Activated CD8-positive, alpha-beta T cell treated with anti-CD3 and anti-CD28 coated beads, Interleukin-2, amount 10 ng/mL, durations not matched to agents 7 days and 5 days (primary cell): ENCODE results near the gene LAIR1. TPM values are rescaled to one million over a fixed set of nuclear protein-coding genes. Genes with fewer than 3 reads are reported as not detected.
"Not testable (repeated sequence)": the region's sequence is repeated elsewhere in the genome, so short reads cannot be mapped to it uniquely, and the experiment has no call there.

Experiments used
- ATAC-seq: fragments of 150-1000 bp; cut with Tn5 transposase; one replicate; pipeline ENCODE4 v1.10.0; 2021; ENCODE audit warnings: moderate library complexity
- CTCF ChIA-PET: fragments of 350-600 bp; sonication (Branson Sonifier 250); formaldehyde crosslinking; loops from one replicate; lab custom pipeline; 2021; ENCODE audit warnings: antibody characterized with exemption; lab: Charles Lee
- POLR2A ChIA-PET: fragments of 350-600 bp; sonication (Branson Sonifier 250); formaldehyde crosslinking; loops from one replicate; lab custom pipeline; 2021; ENCODE audit warnings: antibody characterized with exemption; lab: Charles Lee
- DNase-seq: peaks from one replicate; pipeline ENCODE4 v3.0.0-alpha.2; 2020
- H3K27ac Mint-ChIP-seq: one replicate; pipeline ENCODE4 v1.8.0; 2021; ENCODE audit warnings: mild to moderate bottlenecking, mixed read lengths
- H3K27me3 Mint-ChIP-seq: one replicate; pipeline ENCODE4 v1.8.0; 2021; ENCODE audit warnings: low read depth, mixed read lengths
- H3K36me3 Mint-ChIP-seq: one replicate; pipeline ENCODE4 v1.8.0; 2021; ENCODE audit warnings: low read depth, mixed read lengths
- H3K4me1 Mint-ChIP-seq: one replicate; pipeline ENCODE4 v1.8.0; 2021; ENCODE audit warnings: low read depth, mixed read lengths
- H3K4me3 Mint-ChIP-seq: one replicate; pipeline ENCODE4 v1.8.0; 2021; ENCODE audit warnings: mild to moderate bottlenecking, mixed read lengths
- H3K9me3 Mint-ChIP-seq: one replicate; pipeline ENCODE4 v1.8.0; 2022; ENCODE audit warnings: mixed read lengths; ENCODE audit not compliant: insufficient read depth
- total RNA-seq, 2 experiments: library from RNA; stranded (reverse); gene quantifications; one replicate each; pipeline ENCODE4 v1.2.3, GENCODE V29; 2021

The LAIR1 gene
- total RNA-seq, 2 experiments from 2014 or later = 92.8 to 97.6 TPM

DNA sequence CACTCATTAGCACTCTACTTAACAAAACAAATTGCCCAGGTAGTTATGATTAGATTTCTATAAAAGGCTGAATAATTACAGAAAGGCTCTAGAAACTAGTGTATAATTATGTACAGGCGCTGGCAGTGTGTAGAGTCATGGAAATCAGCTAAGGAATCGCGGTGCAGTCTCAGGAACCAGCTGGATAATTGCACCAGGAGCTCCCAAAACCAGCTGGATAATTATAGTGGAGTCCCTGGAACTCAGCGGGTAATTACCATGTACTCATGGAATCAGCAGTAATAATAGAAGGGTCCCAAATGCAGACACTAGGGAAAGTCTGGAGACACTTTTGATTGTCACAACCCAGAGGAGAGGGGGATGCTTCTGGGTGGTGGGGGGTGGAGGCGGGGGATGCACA lies 27.4 kb upstream of the LAIR1 start:
- POLR2A ChIA-PET = no interaction called here

GRCh38 chr19:54391589-54392061 lies 26.9 kb upstream of the LAIR1 start:
- ATAC-seq (no peak), DNase-seq (no peak)
- no peaks in the 10 kb centered on the region for H3K36me3 Mint-ChIP-seq
- CTCF ChIA-PET = interaction anchor here (0.7 to 6.1 kb wide), 26 partner anchors 9 to 203 kb away, joined by 3 to 184 read pairs (median 6); partner anchors contain the start of genes LAIR1, LENG8, MBOAT7 and TTYH1
- POLR2A ChIA-PET = no interaction called here
- H3K4me3 Mint-ChIP-seq = no peak overlapping the region
- peaks cover 40% of the 10 kb centered on the region for H3K4me1 Mint-ChIP-seq
- no peak overlapping the region for H3K27ac Mint-ChIP-seq
- H3K9me3 Mint-ChIP-seq = no peaks in the 10 kb centered on the region
- H3K27me3 Mint-ChIP-seq = peaks cover 4% of the 10 kb centered on the region

More for the DNA sequence above, 27.4 kb upstream of the LAIR1 start:
- no peak overlapping the region for H3K4me3 Mint-ChIP-seq
- H3K27me3 Mint-ChIP-seq = peaks cover 4% of the 10 kb centered on the region
- CTCF ChIA-PET = interaction anchor here (0.8 to 6.1 kb wide), 16 partner anchors 9 to 145 kb away, joined by 3 to 184 read pairs (median 6); partner anchors contain the start of genes LAIR1, LENG8 and TTYH1
- H3K36me3 Mint-ChIP-seq = no peaks in the 10 kb centered on the region
- no peak overlapping the region for H3K27ac Mint-ChIP-seq
- peaks cover 40% of the 10 kb centered on the region for H3K4me1 Mint-ChIP-seq
- DNase-seq (no peak), ATAC-seq (no peak)
- no peaks in the 10 kb centered on the region for H3K9me3 Mint-ChIP-seq

- POLR2A ChIA-PET = no interaction called here
- Mint-ChIP-seq H3K4me1 (peaks cover 40% of the 10 kb centered on the region), H3K36me3 (no peaks in the 10 kb centered on the region), H3K9me3 (no peaks in the 10 kb centered on the region), H3K27ac (no peak overlapping the region), H3K4me3 (no peak overlapping the region), H3K27me3 (peaks cover 4% of the 10 kb centered on the region)
- DNase-seq (peak; percentile 83), ATAC-seq (peak; percentile 28)
- CTCF ChIA-PET = interaction anchor here (0.6 to 6.1 kb wide), 30 partner anchors 7 to 1751 kb away, joined by 3 to 184 read pairs (median 6); partner anchors contain the start of genes LAIR1, LENG8, MBOAT7 and TTYH1
Measured at GRCh38 chr19:54390942-54391577, 26.3 kb upstream of the LAIR1 start.

GRCh38 chr19:54389553-54389952 lies 24.8 kb upstream of the LAIR1 start:
- CTCF ChIA-PET = interaction anchor here (1.5 to 6.1 kb wide), 14 partner anchors 9 to 179 kb away, joined by 5 to 184 read pairs (median 14); partner anchors contain the start of genes LAIR1 and LENG8
- ATAC-seq (no peak), DNase-seq (no peak)
- POLR2A ChIA-PET = interaction anchor here (0.7 to 3.0 kb wide), 4 partner anchors 11 to 39 kb away, joined by 3 to 23 read pairs (median 10); partner anchors contain the start of gene LAIR1
- Mint-ChIP-seq H3K27ac (peak overlapping the region; percentile 48), H3K27me3 (peaks cover 8% of the 10 kb centered on the region), H3K4me1 (peaks cover 40% of the 10 kb centered on the region), H3K4me3 (peak overlapping the region; percentile 75), H3K9me3 (no peaks in the 10 kb centered on the region), H3K36me3 (no peaks in the 10 kb centered on the region)

DNA sequence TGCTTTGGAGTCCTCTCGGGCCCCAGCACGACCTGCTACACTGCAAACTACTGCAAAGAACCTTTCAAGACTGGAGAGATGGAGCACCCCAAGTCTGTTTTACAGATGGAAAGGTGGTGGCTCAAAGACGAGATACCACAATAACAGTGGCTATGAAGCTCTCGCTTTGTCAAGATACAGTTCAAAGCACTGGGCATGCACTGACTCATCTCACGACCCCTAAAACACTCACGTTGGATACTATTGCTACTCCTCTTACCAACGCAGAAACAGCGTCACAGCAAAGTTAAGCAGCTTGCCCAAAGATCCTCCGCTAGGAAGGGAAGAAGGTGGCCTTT lies 24.0 kb upstream of the LAIR1 start:
- CTCF ChIA-PET = interaction anchor here (0.6 to 6.1 kb wide), 22 partner anchors 10 to 699 kb away, joined by 3 to 184 read pairs (median 6); partner anchors contain the start of genes CNOT3, LAIR1, LENG8 and MBOAT7

DNA sequence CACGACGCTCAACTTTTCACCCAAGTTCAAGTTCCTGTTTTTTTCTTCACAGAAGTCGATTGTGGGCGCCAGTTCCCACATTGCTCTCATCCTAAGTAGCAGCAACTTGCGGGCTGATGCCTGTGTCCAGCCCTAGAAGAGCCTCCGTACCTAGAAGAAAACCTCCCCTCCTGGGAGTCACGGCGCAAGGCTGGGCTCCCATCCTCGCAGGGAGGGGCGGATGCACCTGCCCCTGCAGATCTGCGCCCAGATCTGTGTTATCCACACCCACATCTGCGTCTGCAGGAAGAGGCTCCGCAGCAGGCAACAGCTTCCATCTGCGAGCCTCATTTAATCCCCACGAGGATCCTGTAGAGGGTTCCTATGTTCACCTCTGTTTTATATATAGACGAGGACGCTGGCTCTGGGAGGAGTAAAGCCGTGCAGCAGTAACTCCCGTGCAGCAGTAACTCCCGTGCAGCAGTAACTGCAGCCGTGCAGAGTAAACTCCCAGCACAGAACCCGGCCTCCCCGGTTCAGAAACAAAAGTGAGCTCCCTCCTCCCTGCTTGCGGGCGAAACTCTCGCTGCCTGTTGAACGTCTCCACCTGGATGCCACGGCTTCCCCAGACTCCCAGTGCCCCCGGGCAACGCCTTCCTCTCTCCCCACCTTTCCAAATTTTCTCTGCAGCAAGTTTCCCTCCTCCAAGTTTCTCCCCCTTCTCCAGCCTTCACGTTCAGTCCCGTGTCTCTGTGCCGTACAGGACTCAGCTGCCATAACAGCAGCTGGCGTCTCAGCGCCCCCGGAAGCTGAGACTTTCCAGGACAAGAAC lies 23.5 kb upstream of the LAIR1 start:
- peak; percentile 80 for ATAC-seq
- peaks cover 44% of the 10 kb centered on the region for H3K4me1 Mint-ChIP-seq

More for the DNA sequence above, 24.0 kb upstream of the LAIR1 start:
- H3K27ac Mint-ChIP-seq = peak overlapping the region; percentile 86
- peak overlapping the region; percentile 75 for H3K4me3 Mint-ChIP-seq
- peaks cover 8% of the 10 kb centered on the region for H3K27me3 Mint-ChIP-seq
- no peaks in the 10 kb centered on the region for H3K9me3 Mint-ChIP-seq
- DNase-seq = peak; percentile 56
- no peak for ATAC-seq
- POLR2A ChIA-PET = interaction anchor here (1.0 to 3.0 kb wide), 10 partner anchors 10 to 513 kb away, joined by 3 to 23 read pairs (median 4); partner anchors contain the start of genes LAIR1 and LENG8
- H3K4me1 Mint-ChIP-seq = peaks cover 40% of the 10 kb centered on the region
- no peaks in the 10 kb centered on the region for H3K36me3 Mint-ChIP-seq

GRCh38 chr19:54383330-54383729 lies 18.6 kb upstream of the LAIR1 start:
- no peak overlapping the region for H3K27ac Mint-ChIP-seq
- peaks cover 25% of the 10 kb centered on the region for H3K27me3 Mint-ChIP-seq

More for the DNA sequence above, 23.5 kb upstream of the LAIR1 start:
- POLR2A ChIA-PET = interaction anchor here (1.0 to 3.0 kb wide), 10 partner anchors 9 to 512 kb away, joined by 3 to 23 read pairs (median 4); partner anchors contain the start of genes LAIR1 and LENG8
- Mint-ChIP-seq H3K27me3 (peaks cover 10% of the 10 kb centered on the region), H3K27ac (peak overlapping the region; percentile 86), H3K36me3 (no peaks in the 10 kb centered on the region), H3K4me3 (peak overlapping the region; percentile 75), H3K9me3 (no peaks in the 10 kb centered on the region)
- peak; percentile 67 for DNase-seq
- CTCF ChIA-PET = interaction anchor here (0.6 to 6.1 kb wide), 21 partner anchors 9 to 700 kb away, joined by 3 to 184 read pairs (median 5); partner anchors contain the start of genes CNOT3, LAIR1, LENG8 and MBOAT7

GRCh38 chr19:54382041-54382440 lies 17.3 kb upstream of the LAIR1 start:
- not testable (repeated sequence) for H3K27ac Mint-ChIP-seq, ATAC-seq, H3K9me3 Mint-ChIP-seq, DNase-seq, H3K4me3 Mint-ChIP-seq
- ChIA-PET POLR2A (interaction anchor here (0.9 kb wide), 1 partner anchor 17 kb away, joined by 4 read pairs; the partner anchor contains the start of gene LAIR1), CTCF (interaction anchor here (1.3 kb wide), 2 partner anchors 8 to 10 kb away, joined by 3 to 5 read pairs; no protein-coding TSS in a partner anchor)
- Mint-ChIP-seq H3K27me3 (peaks cover 25% of the 10 kb centered on the region), H3K4me1 (peaks cover 37% of the 10 kb centered on the region), H3K36me3 (peaks cover 15% of the 10 kb centered on the region)

More at GRCh38 chr19:54383330-54383729, 18.6 kb upstream of the LAIR1 start:
- CTCF ChIA-PET = interaction anchor here (1.3 kb wide), 1 partner anchor 8 kb away, joined by 5 read pairs; no protein-coding TSS in a partner anchor
- Mint-ChIP-seq H3K4me1 (peaks cover 38% of the 10 kb centered on the region), H3K4me3 (no peak overlapping the region), H3K36me3 (peaks cover 15% of the 10 kb centered on the region), H3K9me3 (peaks cover 10% of the 10 kb centered on the region)
- DNase-seq (no peak), ATAC-seq (no peak)
- POLR2A ChIA-PET = no interaction called here

GRCh38 chr19:54380897-54381296 lies 16.2 kb upstream of the LAIR1 start:
- DNase-seq (no peak), ATAC-seq (no peak)
- peaks cover 19% of the 10 kb centered on the region for H3K36me3 Mint-ChIP-seq
- H3K27ac Mint-ChIP-seq = no peak overlapping the region
- CTCF ChIA-PET = no interaction called here
- H3K27me3 Mint-ChIP-seq = peaks cover 25% of the 10 kb centered on the region
- H3K4me3 Mint-ChIP-seq = no peak overlapping the region
- POLR2A ChIA-PET = no interaction called here
- H3K4me1 Mint-ChIP-seq = peaks cover 46% of the 10 kb centered on the region
- peaks cover 10% of the 10 kb centered on the region for H3K9me3 Mint-ChIP-seq

DNA sequence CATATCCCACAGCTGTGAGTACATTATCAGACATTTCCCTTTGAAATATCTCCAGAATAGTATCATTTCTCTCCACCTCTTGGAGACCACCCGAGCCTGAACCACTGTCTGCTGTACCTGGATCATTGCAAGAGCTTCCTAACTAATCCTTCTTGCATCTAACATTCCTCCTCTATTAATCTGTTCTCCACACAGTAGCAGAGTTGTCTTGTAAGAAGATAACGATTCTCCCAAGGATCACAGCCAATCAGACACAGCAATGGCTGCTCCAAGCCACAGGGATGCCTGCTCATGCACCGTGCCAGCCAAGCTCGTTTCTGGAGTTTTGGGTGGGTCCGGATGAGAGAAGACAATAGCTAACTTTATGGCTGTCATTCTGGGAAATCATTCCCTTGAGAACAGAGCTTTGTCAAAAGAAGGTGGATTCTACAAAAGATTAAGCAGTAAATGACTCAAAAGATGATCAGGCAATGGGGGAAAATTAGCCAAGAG lies 14.5 kb upstream of the LAIR1 start:
- H3K27ac Mint-ChIP-seq = peak overlapping the region; percentile 40
- POLR2A ChIA-PET = interaction anchor here (1.2 to 2.5 kb wide), 2 partner anchors 9 to 14 kb away, joined by 3 to 23 read pairs; partner anchors contain the start of gene LAIR1
- CTCF ChIA-PET = interaction anchor here (1.8 to 2.8 kb wide), 2 partner anchors 11 to 19 kb away, joined by 3 to 40 read pairs; no protein-coding TSS in a partner anchor
- peaks cover 10% of the 10 kb centered on the region for H3K9me3 Mint-ChIP-seq
- H3K36me3 Mint-ChIP-seq = peaks cover 21% of the 10 kb centered on the region
- peaks cover 63% of the 10 kb centered on the region for H3K4me1 Mint-ChIP-seq
- H3K4me3 Mint-ChIP-seq = no peak overlapping the region
- ATAC-seq = no peak
- peaks cover 17% of the 10 kb centered on the region for H3K27me3 Mint-ChIP-seq
- no peak for DNase-seq
